GM10266 (cell line): Measurements from ENCODE around the gene RBM42.
"Not testable (repeated sequence)": the region's sequence is repeated elsewhere in the genome, so short reads cannot be mapped to it uniquely, and the experiment has no call there.

Experiments used
- DNase-seq: peaks from one replicate; pipeline ENCODE4 v3.0.0; 2012; ENCODE audit errors: extremely low spot score
- TF ChIP-seq, protein P1 (sequence below): IDR thresholded peaks from 2 replicates; pipeline ENCODE4 v1.5.1; 2012; ENCODE audit warnings: mild to moderate bottlenecking, low read depth; ENCODE audit not compliant: control insufficient read depth, insufficient read depth; ENCODE audit errors: missing control alignments

Gene RBM42

DNA sequence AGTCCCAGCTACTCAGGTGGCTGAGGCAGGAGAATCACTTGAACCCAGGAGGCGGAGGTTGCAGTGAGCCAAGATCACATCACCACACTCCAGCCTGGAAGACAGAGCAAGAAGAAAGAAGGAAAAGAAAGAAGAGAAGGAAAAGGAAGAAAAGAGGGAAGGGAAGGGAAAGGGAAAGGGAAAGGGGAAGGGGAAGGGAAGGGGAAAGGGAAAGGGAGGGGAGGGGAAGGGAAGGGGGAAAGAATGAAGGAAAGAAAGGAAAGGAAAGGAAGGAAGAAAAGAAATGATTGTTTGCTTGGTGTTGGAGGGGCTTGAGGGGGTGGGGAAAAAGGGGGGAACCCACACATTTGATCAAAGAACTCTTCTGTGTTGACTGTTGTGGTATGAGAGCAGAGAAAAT is 32.9 kb upstream of the RBM42 start:
- no peak for DNase-seq
- TF ChIP-seq, protein P1, sequence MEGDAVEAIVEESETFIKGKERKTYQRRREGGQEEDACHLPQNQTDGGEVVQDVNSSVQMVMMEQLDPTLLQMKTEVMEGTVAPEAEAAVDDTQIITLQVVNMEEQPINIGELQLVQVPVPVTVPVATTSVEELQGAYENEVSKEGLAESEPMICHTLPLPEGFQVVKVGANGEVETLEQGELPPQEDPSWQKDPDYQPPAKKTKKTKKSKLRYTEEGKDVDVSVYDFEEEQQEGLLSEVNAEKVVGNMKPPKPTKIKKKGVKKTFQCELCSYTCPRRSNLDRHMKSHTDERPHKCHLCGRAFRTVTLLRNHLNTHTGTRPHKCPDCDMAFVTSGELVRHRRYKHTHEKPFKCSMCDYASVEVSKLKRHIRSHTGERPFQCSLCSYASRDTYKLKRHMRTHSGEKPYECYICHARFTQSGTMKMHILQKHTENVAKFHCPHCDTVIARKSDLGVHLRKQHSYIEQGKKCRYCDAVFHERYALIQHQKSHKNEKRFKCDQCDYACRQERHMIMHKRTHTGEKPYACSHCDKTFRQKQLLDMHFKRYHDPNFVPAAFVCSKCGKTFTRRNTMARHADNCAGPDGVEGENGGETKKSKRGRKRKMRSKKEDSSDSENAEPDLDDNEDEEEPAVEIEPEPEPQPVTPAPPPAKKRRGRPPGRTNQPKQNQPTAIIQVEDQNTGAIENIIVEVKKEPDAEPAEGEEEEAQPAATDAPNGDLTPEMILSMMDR = no peak

DNA sequence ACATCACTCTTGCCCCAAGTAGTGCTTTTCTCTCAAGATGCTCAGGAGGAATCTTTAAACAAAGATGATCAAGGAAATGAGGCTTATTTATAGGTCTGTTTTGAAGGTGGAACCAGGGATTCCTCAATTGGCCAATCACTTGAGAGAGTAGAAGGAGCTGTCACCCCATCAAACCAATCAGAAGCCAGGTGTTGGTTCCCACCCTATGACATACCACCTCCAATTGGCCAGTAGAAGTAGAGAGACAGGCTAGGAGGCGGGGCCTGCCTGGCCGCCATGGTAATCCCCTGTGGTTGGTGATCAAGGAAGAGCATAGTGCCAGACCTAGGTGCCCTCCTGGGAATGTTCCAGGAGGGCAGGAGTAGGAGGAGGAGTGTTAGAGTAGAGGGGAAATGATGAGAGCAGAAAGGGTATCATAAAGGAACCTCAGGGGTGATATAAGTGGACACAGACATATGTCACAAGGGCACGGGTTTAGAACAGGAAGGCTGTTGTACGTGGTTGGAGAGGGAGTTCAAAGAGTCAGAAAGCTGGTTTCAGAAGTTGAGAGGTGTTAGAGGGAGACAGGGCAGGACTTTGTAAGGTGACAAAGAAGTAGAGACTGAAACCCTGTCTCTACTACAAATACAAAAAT is 32.4 kb upstream of the RBM42 start:
- TF ChIP-seq, protein P1 = no peak
- peak; percentile 83 for DNase-seq

DNA sequence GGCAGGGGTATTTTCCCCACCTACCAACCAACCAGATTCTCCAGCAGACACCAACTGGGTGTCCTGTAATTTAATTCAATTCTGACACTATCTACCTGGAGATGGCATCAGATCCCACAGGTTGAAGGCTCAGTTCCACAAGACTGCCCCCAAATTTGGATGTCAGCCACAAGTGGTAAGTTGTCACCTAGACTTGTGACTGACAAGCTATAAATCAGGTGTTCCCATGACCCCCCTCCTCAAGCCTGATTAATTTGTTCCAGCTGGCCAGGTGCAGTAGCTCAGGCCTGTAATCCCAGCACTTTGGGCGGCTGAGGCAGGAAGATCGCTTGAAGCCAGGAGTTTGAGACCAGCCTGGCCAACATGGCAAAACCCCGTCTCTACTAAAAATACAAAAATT is 26.9 kb upstream of the RBM42 start:
- no peak for DNase-seq
- TF ChIP-seq, protein P1 = no peak

DNA sequence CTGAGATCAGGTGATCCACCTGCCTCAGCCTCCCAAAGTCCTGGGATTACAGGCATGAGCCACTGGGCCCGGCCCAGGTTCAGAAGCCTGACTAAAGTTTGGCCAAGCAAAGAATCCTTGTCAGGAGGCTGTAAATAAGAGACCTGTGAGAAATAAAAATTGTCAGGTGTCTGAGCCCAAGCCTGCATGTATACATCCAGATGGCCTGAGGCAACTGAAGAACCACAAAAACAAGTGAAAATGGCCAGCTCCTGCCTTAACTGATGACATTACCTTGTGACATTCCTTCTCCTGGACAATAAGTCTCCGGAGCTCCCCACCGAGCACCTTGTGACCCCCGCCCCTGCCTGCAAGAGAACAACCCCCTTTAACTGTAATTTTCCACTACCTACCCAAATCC is 24.4 kb upstream of the RBM42 start:
- not testable (repeated sequence) for DNase-seq

DNA sequence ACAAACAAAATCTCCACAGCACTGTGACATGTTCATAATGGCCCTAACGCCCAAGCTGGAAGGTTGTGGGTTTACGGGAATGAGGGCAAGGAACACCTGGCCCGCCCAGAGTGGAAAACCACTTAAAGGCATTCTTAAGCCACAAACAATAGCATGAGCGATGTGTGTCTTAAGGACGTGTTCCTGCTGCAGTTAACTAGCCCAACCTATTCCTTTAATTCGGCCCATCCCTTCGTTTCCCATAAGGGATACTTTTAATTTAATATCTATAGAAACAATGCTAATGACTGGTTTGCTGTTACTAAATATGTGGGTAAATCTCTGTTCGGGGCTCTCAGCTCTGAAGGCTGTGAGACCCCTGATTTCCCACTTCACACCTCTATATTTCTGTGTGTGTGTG is 21.7 kb upstream of the RBM42 start:
- DNase-seq = not testable (repeated sequence)

DNA sequence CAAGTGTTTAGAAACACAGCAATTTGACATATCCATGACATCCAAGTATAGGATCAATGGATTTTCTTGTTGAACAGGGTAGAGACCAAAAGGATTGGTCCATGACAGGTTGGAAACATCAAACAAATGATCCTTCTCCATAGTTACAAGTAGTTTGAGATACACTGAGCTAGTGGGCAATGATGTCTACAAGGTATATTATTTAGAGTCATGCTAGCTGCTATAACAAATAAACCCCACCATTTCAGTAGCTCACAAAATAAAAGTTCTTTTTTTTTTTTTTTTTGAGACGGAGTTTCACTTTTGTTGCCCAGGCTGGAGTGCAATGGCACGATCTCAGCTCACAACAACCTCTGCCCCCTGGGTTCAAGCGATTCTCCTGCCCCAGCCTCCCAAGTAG is 21.2 kb upstream of the RBM42 start:
- no peak for DNase-seq
- TF ChIP-seq, protein P1 = no peak

DNA sequence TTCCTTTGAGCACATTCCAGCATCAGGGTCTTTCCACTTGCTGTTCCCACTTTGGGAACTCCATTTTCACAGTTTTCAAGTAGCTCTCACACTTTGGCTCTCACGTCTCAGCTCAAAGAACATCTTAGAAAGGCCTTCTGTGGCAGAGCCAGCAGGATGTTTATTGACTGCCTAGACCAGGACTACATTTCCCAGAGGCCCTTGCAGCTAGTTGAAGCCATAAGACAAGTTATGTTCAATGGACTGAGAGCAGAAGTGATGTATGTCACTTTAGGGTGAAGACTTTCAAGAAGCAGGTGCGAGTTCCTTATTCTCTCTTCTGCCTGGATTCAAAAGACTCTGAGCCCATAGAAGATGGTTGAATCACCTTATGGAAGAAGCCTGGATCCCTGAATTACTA is 20.6 kb upstream of the RBM42 start:
- TF ChIP-seq, protein P1 = no peak
- no peak for DNase-seq

DNA sequence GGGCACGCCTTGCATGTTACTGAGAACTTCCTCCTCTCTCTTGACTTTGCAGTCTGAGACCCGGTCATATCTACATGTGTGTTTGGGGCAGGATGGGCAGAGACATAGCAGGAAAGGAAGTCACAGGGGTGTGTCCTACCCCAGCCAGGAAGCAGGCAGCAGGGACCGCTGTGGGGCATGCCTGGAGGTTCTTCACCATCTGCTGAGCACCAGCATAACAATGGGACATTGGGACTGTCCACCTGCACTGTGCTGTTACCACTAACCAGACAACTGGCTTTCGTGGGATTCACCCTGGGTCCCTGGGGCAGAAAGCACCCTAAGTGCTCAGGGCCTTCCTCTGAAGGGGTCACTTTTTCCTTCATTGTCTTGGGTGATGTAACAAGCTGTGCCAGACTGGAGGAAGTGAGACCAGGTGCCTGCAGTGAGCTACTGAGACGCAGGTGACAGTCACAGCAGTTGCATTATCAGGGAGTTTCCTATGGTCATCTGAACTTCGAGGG is 18.9 kb upstream of the RBM42 start:
- DNase-seq = peak; percentile 40
- TF ChIP-seq, protein P1 = no peak

DNA sequence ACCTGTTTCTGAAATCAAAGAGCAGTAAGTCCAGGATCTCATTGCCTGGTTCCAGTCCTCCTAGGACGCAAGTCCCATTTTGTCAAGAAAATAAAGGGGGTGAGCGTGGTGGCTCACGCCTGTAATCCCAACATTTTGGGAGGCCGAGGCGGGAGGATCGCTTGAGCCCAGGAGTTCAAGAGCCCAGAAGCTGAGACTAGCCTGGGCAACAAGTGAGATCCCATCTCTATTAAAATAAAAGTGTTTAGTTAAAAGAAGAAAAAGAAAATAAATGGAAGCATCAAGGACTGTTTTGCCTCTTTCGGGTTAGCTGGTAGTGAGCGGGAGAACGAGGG is 16.6 kb upstream of the RBM42 start:
- no peak for DNase-seq
- TF ChIP-seq, protein P1 = no peak
